HFF-Myc (cell line): ENCODE measurements around the gene PXYLP1.

Source experiments
- DNase-seq: peaks from one replicate; pipeline ENCODE4 v3.0.0-alpha.2; 2011; ENCODE audit warnings: low read depth; ENCODE audit errors: extremely low read depth
- H3K4me3 ChIP-seq: replicated peaks from 2 replicates; pipeline ENCODE4 v1.5.1; 2011; ENCODE audit warnings: low read depth, mild to moderate bottlenecking, control low read depth, low read length
- TF ChIP-seq, protein P1 (sequence below): IDR thresholded peaks from 2 replicates; pipeline ENCODE4 v1.5.1; 2012; ENCODE audit warnings: mild to moderate bottlenecking, low read depth, low read length, control low read depth; ENCODE audit errors: missing control alignments

The PXYLP1 gene

DNA sequence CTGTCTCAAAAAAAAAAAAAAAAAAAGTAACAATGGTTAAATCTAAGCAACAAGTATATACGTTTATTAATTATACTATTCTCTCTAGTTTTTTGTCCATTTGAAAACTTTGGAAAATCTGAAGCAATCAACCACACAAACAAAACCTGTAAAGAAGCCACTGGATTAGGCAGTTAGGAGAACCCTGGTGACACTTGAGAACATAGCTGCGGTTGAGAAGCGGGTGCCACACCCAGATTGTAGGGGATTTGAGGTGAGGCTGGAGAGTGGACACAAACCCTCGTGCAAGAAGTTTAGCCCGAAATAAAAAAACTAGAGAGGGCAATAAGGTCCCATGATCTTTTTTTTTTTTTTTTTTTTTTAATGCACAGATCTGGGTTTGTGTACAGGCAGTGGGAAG, 110.8 kb downstream of the PXYLP1 start:
- DNase-seq = no peak
- no peak overlapping the region for H3K4me3 ChIP-seq
- TF ChIP-seq, protein P1, sequence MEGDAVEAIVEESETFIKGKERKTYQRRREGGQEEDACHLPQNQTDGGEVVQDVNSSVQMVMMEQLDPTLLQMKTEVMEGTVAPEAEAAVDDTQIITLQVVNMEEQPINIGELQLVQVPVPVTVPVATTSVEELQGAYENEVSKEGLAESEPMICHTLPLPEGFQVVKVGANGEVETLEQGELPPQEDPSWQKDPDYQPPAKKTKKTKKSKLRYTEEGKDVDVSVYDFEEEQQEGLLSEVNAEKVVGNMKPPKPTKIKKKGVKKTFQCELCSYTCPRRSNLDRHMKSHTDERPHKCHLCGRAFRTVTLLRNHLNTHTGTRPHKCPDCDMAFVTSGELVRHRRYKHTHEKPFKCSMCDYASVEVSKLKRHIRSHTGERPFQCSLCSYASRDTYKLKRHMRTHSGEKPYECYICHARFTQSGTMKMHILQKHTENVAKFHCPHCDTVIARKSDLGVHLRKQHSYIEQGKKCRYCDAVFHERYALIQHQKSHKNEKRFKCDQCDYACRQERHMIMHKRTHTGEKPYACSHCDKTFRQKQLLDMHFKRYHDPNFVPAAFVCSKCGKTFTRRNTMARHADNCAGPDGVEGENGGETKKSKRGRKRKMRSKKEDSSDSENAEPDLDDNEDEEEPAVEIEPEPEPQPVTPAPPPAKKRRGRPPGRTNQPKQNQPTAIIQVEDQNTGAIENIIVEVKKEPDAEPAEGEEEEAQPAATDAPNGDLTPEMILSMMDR = no peak

DNA sequence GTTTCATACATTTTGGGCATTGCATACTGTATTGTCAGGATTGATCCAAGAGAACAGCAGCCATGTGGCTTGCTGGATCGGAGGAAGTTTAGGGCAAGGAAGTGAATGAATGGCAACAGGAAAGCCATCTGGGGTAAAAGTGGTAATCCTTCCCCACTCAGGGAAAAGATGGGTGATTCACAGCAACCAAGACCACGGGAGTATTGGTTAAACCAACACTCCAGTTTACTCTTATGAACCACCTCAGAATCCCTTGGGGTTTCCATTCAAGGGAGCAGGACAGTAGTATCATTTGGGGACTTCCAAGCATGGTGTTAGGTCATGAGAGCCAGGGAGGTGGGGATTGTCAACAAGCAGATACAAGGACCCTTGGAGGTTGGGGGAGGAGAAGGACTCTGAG, 111.5 kb downstream of the PXYLP1 start:
- H3K4me3 ChIP-seq = no peak overlapping the region
- TF ChIP-seq, protein P1 = no peak
- no peak for DNase-seq

DNA sequence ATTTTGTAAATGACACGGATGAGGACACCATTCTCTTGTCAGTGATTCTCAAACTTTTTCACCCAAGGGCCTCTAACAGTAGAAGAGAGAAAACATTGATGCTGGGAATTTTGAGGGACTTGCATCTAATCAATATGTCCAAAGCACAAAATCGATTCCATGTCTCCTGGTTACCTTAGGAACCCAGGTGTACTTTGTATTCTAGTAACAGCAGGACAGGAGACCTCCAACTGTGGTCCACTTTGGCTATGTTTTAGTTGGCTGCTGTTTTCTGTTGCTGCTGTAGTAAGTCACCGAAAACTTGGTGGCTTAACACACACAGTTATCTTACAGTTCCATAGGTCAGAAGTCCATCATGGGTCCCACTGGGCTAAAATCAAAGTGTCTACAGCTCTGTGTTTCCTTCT, 112.2 kb downstream of the PXYLP1 start:
- no peak for DNase-seq
- TF ChIP-seq, protein P1 = no peak
- no peak overlapping the region for H3K4me3 ChIP-seq
